ENCODE measurements around the gene SCN4B. TPM values are rescaled to one million over a fixed set of nuclear protein-coding genes. Genes with fewer than 3 reads are reported as not detected.
A peak's percentile ranks its signal among the peaks of the same experiment; 100 is the strongest.

Gene SCN4B
- total RNA-seq, 1 experiment from 2014 or later, result 1.6 TPM

GRCh38 chr11:118157186-118157895 lies 4.7 kb upstream of the SCN4B start:
- WGBS (ENCODE audit: extremely low coverage, insufficient read length, low lambda C conversion rate), result no CpG with 5 or more reads among the region's 10 CpGs
- Histone ChIP-seq H2BK5ac (ENCODE audit: insufficient read length, low read length) (no peak overlapping the region), H3K79me2 (ENCODE audit: insufficient read depth, low read length) (no peaks in the 10 kb centered on the region), H2AFZ (ENCODE audit: low read length) (no peak overlapping the region), H2BK120ac (ENCODE audit: low read depth, low read length, poor library complexity, severe bottlenecking) (no peak overlapping the region), H3T11ph (ENCODE audit: low read length) (no peak overlapping the region), H3K23me2 (ENCODE audit: insufficient read length, low read depth, low read length, poor library complexity, severe bottlenecking) (peaks cover 24% of the 10 kb centered on the region), H3K56ac (ENCODE audit: insufficient read length, low read depth, low read length) (no peak overlapping the region), H3K27me3 (ENCODE audit: insufficient read depth, low read length) (peaks cover 53% of the 10 kb centered on the region), H2AK5ac (ENCODE audit: insufficient read length, low read length) (no peak overlapping the region), H3K18ac (ENCODE audit: insufficient read length, low read depth, low read length) (no peak overlapping the region), H3K4me1 (ENCODE audit: insufficient read depth, low read length) (peaks cover 15% of the 10 kb centered on the region), H4K8ac (replicated peaks; ENCODE audit: insufficient read length, low read depth, low read length) (no peak overlapping the region), H3K23ac (ENCODE audit: insufficient read length, low read depth, low read length) (no peak overlapping the region), H2BK12ac (ENCODE audit: insufficient read length, low read depth, low read length) (no peak overlapping the region), H4K20me1 (ENCODE audit: control insufficient read depth, insufficient read depth, insufficient read length) (no peaks in the 10 kb centered on the region), H3K14ac (ENCODE audit: insufficient read depth, low read length) (no peak overlapping the region), H2BK15ac (ENCODE audit: low read depth, low read length) (no peak overlapping the region), H4K5ac (ENCODE audit: insufficient read length, low read depth, low read length) (no peak overlapping the region), H4K91ac (ENCODE audit: insufficient read length, low read depth, low read length) (no peak overlapping the region), H3K4ac (ENCODE audit: low read depth, low read length) (no peak overlapping the region), H3K9ac (ENCODE audit: extremely low read depth, insufficient read length, low read length) (no peak overlapping the region), H3K4me2 (ENCODE audit: insufficient read depth, insufficient read length, low read length) (peak overlapping the region; percentile 52), H3K27ac (ENCODE audit: insufficient read length, low read depth, low read length) (no peak overlapping the region), H3K79me1 (ENCODE audit: insufficient read depth, low read depth, low read length, poor library complexity, severe bottlenecking) (no peaks in the 10 kb centered on the region), H2BK20ac (ENCODE audit: low read depth, low read length, poor library complexity, severe bottlenecking) (no peak overlapping the region), H3K9me3 (ENCODE audit: control insufficient read depth, low read depth, low read length) (no peaks in the 10 kb centered on the region)
- no peak overlapping the region for H3K27ac Mint-ChIP-seq
- H3K4me3 Mint-ChIP-seq, result peak overlapping the region; percentile 35 to 72; a peak in 4 of 5 replicates
- peaks cover 98% of the 10 kb centered on the region for H3K27me3 Mint-ChIP-seq (ENCODE audit: low read depth)
- no peak for DNase-seq
- H3K4me1 Mint-ChIP-seq, result peaks cover 42 to 43% of the 10 kb centered on the region in 2 experiments
- no peaks in the 10 kb centered on the region; a peak in 1 of 7 replicates for H3K36me3 Mint-ChIP-seq (ENCODE audit: insufficient read depth in 1 of 3, low read depth in 3 of 3)
- TF ChIP-seq CTCF (conservative IDR thresholded peaks at IDR 0.05), result no peak
- no peaks in the 10 kb centered on the region; a peak in 1 of 5 replicates for H3K9me3 Mint-ChIP-seq
